GM18499 (cell line): ENCODE data around the gene DIS3L2.

Experiments
- ATAC-seq: cut with Tn5 transposase; IDR thresholded peaks from one replicate; pipeline ENCODE4 v1.9.1; 2021; ENCODE audit warnings: moderate number of reproducible peaks; ENCODE audit not compliant: insufficient read depth, unreplicated experiment

DIS3L2 gene

GRCh38 chr2:231927566-231927890, 34.0 kb upstream of the DIS3L2 start:
- ATAC-seq: no peak

- ATAC-seq: no peak
These were observed 33.0 kb upstream of the DIS3L2 start for GRCh38 chr2:231928481-231928880.

GRCh38 chr2:231928901-231929725, 32.4 kb upstream of the DIS3L2 start:
- no peak for ATAC-seq

- no peak for ATAC-seq
These were observed 31.4 kb upstream of the DIS3L2 start for GRCh38 chr2:231929961-231930592.

GRCh38 chr2:231930593-231931281, 30.8 kb upstream of the DIS3L2 start:
- no peak for ATAC-seq

GRCh38 chr2:231931481-231931915, 30.0 kb upstream of the DIS3L2 start:
- ATAC-seq: no peak

GRCh38 chr2:231932711-231932970, 28.9 kb upstream of the DIS3L2 start:
- no peak for ATAC-seq

- no peak for ATAC-seq
These were observed 28.3 kb upstream of the DIS3L2 start for GRCh38 chr2:231932985-231933915.

GRCh38 chr2:231933916-231934401, 27.6 kb upstream of the DIS3L2 start:
- ATAC-seq: no peak

- ATAC-seq: no peak
These were observed 26.9 kb upstream of the DIS3L2 start for GRCh38 chr2:231934441-231935206.

GRCh38 chr2:231935207-231935524, 26.3 kb upstream of the DIS3L2 start:
- ATAC-seq: no peak

GRCh38 chr2:231935815-231936214, 25.7 kb upstream of the DIS3L2 start:
- ATAC-seq: no peak

GRCh38 chr2:231936491-231936890, 25.0 kb upstream of the DIS3L2 start:
- ATAC-seq: no peak

- no peak for ATAC-seq
These were observed 24.5 kb upstream of the DIS3L2 start for GRCh38 chr2:231937057-231937456.

- ATAC-seq: no peak
These were observed 22.5 kb upstream of the DIS3L2 start for GRCh38 chr2:231939022-231939421.

GRCh38 chr2:231940795-231941194, 20.7 kb upstream of the DIS3L2 start:
- no peak for ATAC-seq

GRCh38 chr2:231941673-231942072, 19.8 kb upstream of the DIS3L2 start:
- no peak for ATAC-seq

- no peak for ATAC-seq
These were observed 19.3 kb upstream of the DIS3L2 start for GRCh38 chr2:231942180-231942579.

GRCh38 chr2:231946241-231946814, 15.2 kb upstream of the DIS3L2 start:
- no peak for ATAC-seq
